GM04503 (cell line): ENCODE data around the gene C1QTNF9B.

ENCODE experiments used
- DNase-seq: peaks from one replicate; pipeline ENCODE4 v3.0.0-alpha.2; 2012; ENCODE audit warnings: low read depth

Gene C1QTNF9B

GRCh38 chr13:23856008-23856750, 41.1 kb downstream of the C1QTNF9B start:
- no peak for DNase-seq

GRCh38 chr13:23855360-23855759, 41.9 kb downstream of the C1QTNF9B start:
- no peak for DNase-seq

- no peak for DNase-seq
These were observed 45.0 kb downstream of the C1QTNF9B start for GRCh38 chr13:23852351-23852750.

GRCh38 chr13:23851106-23851505, 46.2 kb downstream of the C1QTNF9B start:
- no peak for DNase-seq

- no peak for DNase-seq
These were observed 47.2 kb downstream of the C1QTNF9B start for GRCh38 chr13:23850134-23850533.

- no peak for DNase-seq
These were observed 47.6 kb downstream of the C1QTNF9B start for GRCh38 chr13:23849670-23850069.

- DNase-seq: no peak
These were observed 48.6 kb downstream of the C1QTNF9B start for GRCh38 chr13:23848646-23849141.

- no peak for DNase-seq
These were observed 49.3 kb downstream of the C1QTNF9B start for GRCh38 chr13:23848019-23848418.

- DNase-seq: no peak
These were observed 49.8 kb downstream of the C1QTNF9B start for GRCh38 chr13:23847497-23847896.

GRCh38 chr13:23845105-23845725, 52.1 kb downstream of the C1QTNF9B start:
- DNase-seq: no peak

- no peak for DNase-seq
These were observed 53.2 kb downstream of the C1QTNF9B start for GRCh38 chr13:23844132-23844531.

GRCh38 chr13:23843436-23843835, 53.9 kb downstream of the C1QTNF9B start:
- no peak for DNase-seq

GRCh38 chr13:23842406-23842805, 54.9 kb downstream of the C1QTNF9B start:
- DNase-seq: no peak
